ENCODE results near the gene MEA1.

Gene MEA1

GRCh38 chr6:43033496-43034189, 19.9 kb upstream of the MEA1 start:
- Histone ChIP-seq H3K4me1 (no peaks in the 10 kb centered on the region), H3K9me3 (no peaks in the 10 kb centered on the region), H3K36me3 (replicated peaks) (peaks cover 80% of the 10 kb centered on the region), H3K4me3 (no peak overlapping the region), H3K27me3 (ENCODE audit: low read depth) (no peaks in the 10 kb centered on the region)
- in situ Hi-C loops (cut with MboI; ENCODE audit: low sequenced_read_pairs): no loop called here
- no peak for DNase-seq (ENCODE audit: low spot score in 2 of 2)

- in situ Hi-C loops (cut with MboI; ENCODE audit: low sequenced_read_pairs): no loop called here
Observed at GRCh38 chr6:43032326-43032725, 18.6 kb upstream of the MEA1 start.

GRCh38 chr6:43029120-43029519, 15.4 kb upstream of the MEA1 start:
- H3K4me1 ChIP-seq: no peaks in the 10 kb centered on the region
- no peaks in the 10 kb centered on the region for H3K27me3 ChIP-seq (ENCODE audit: low read depth)
- no peak for DNase-seq (ENCODE audit: low spot score in 2 of 2)
- in situ Hi-C loops (cut with MboI; ENCODE audit: low sequenced_read_pairs): no loop called here
- H3K36me3 ChIP-seq (replicated peaks): peaks cover 87% of the 10 kb centered on the region
- H3K9me3 ChIP-seq: no peaks in the 10 kb centered on the region; the same call in 1 of the 2 replicates
- no peak overlapping the region for H3K4me3 ChIP-seq

More at GRCh38 chr6:43032326-43032725, 18.6 kb upstream of the MEA1 start:
- no peak for DNase-seq (ENCODE audit: low spot score in 2 of 2)
- Histone ChIP-seq H3K36me3 (replicated peaks) (peaks cover 80% of the 10 kb centered on the region), H3K9me3 (no peaks in the 10 kb centered on the region), H3K4me1 (no peaks in the 10 kb centered on the region), H3K4me3 (no peak overlapping the region), H3K27me3 (ENCODE audit: low read depth) (no peaks in the 10 kb centered on the region)

GRCh38 chr6:43026365-43026764, 12.6 kb upstream of the MEA1 start:
- no peaks in the 10 kb centered on the region; the same call in 1 of the 2 replicates for H3K9me3 ChIP-seq
- H3K4me1 ChIP-seq: peaks cover 4% of the 10 kb centered on the region; the same call in 1 of the 2 replicates
- H3K4me3 ChIP-seq: no peak overlapping the region
- peaks cover 70% of the 10 kb centered on the region for H3K36me3 ChIP-seq (replicated peaks)
- DNase-seq (ENCODE audit: low spot score in 2 of 2): no peak
- H3K27me3 ChIP-seq (ENCODE audit: low read depth): no peaks in the 10 kb centered on the region
- in situ Hi-C loops (cut with MboI; ENCODE audit: low sequenced_read_pairs): no loop called here

- Histone ChIP-seq H3K27me3 (ENCODE audit: low read depth) (no peaks in the 10 kb centered on the region), H3K4me1 (peaks cover 9% of the 10 kb centered on the region; the same call in 1 of the 2 replicates), H3K4me3 (no peak overlapping the region), H3K36me3 (replicated peaks) (peaks cover 55% of the 10 kb centered on the region), H3K9me3 (no peaks in the 10 kb centered on the region; the same call in 1 of the 2 replicates)
- in situ Hi-C loops (cut with MboI; ENCODE audit: low sequenced_read_pairs): no loop called here
- no peak for DNase-seq (ENCODE audit: low spot score in 2 of 2)
Observed at GRCh38 chr6:43024436-43024835, 10.7 kb upstream of the MEA1 start.

- H3K4me1 ChIP-seq: peaks cover 9% of the 10 kb centered on the region; the same call in 1 of the 2 replicates
- H3K36me3 ChIP-seq (replicated peaks): peaks cover 46% of the 10 kb centered on the region
- no peaks in the 10 kb centered on the region for H3K9me3 ChIP-seq
- peak within 1 kb of the TSS; percentile 88 for H3K4me3 ChIP-seq
- peak; percentile 39 to 87 for DNase-seq (ENCODE audit: low spot score in 2 of 2)
- H3K27me3 ChIP-seq (ENCODE audit: low read depth): no peaks in the 10 kb centered on the region
- in situ Hi-C loops (cut with MboI; ENCODE audit: low sequenced_read_pairs): no loop called here
Observed at GRCh38 chr6:43021270-43022047, 7.7 kb upstream of the MEA1 start, which contains the start of gene RRP36. Gene RRP36 (plus strand): TSS chr6:43021623. CDS start chr6:43021655, 32 bp downstream.

- H3K36me3 ChIP-seq (replicated peaks): peaks cover 40% of the 10 kb centered on the region
Observed at GRCh38 chr6:43020847-43021246, 7.1 kb upstream of the MEA1 start.

GRCh38 chr6:43020052-43020705, 6.4 kb upstream of the MEA1 start:
- H3K4me3 ChIP-seq: no peak overlapping the region
- no peaks in the 10 kb centered on the region for H3K27me3 ChIP-seq (ENCODE audit: low read depth)
- H3K4me1 ChIP-seq: peaks cover 9% of the 10 kb centered on the region; the same call in 1 of the 2 replicates
- in situ Hi-C loops (cut with MboI; ENCODE audit: low sequenced_read_pairs): no loop called here
- peaks cover 36% of the 10 kb centered on the region for H3K36me3 ChIP-seq (replicated peaks)
- H3K9me3 ChIP-seq: no peaks in the 10 kb centered on the region
- DNase-seq (ENCODE audit: low spot score in 2 of 2): no peak

More at GRCh38 chr6:43020847-43021246, 7.1 kb upstream of the MEA1 start:
- Histone ChIP-seq H3K4me3 (peak overlapping the region; percentile 88), H3K27me3 (ENCODE audit: low read depth) (no peaks in the 10 kb centered on the region), H3K9me3 (no peaks in the 10 kb centered on the region), H3K4me1 (peaks cover 9% of the 10 kb centered on the region; the same call in 1 of the 2 replicates)
- peak in 1 of 2 experiments; percentile 38 for DNase-seq (ENCODE audit: low spot score in 2 of 2)
- in situ Hi-C loops (cut with MboI; ENCODE audit: low sequenced_read_pairs): no loop called here

GRCh38 chr6:43019152-43019551, 5.4 kb upstream of the MEA1 start:
- peaks cover 29% of the 10 kb centered on the region for H3K36me3 ChIP-seq (replicated peaks)
- in situ Hi-C loops (cut with MboI; ENCODE audit: low sequenced_read_pairs): no loop called here
- DNase-seq (ENCODE audit: low spot score in 2 of 2): no peak
- H3K9me3 ChIP-seq: no peaks in the 10 kb centered on the region
- H3K27me3 ChIP-seq (ENCODE audit: low read depth): no peaks in the 10 kb centered on the region
- H3K4me1 ChIP-seq: peaks cover 9% of the 10 kb centered on the region; the same call in 1 of the 2 replicates
- H3K4me3 ChIP-seq: no peak overlapping the region

GRCh38 chr6:43016943-43017334, 3.2 kb upstream of the MEA1 start:
- no peaks in the 10 kb centered on the region for H3K27me3 ChIP-seq (ENCODE audit: low read depth)
- no peak overlapping the region for H3K4me3 ChIP-seq
- peaks cover 9% of the 10 kb centered on the region for H3K4me1 ChIP-seq
- in situ Hi-C loops (cut with MboI; ENCODE audit: low sequenced_read_pairs): no loop called here
- no peaks in the 10 kb centered on the region for H3K9me3 ChIP-seq
- DNase-seq (ENCODE audit: low spot score in 2 of 2): no peak
- H3K36me3 ChIP-seq (replicated peaks): peaks cover 25% of the 10 kb centered on the region

- no peak for DNase-seq (ENCODE audit: low spot score in 2 of 2)
- Histone ChIP-seq H3K27me3 (ENCODE audit: low read depth) (no peaks in the 10 kb centered on the region), H3K36me3 (replicated peaks) (peaks cover 31% of the 10 kb centered on the region), H3K9me3 (no peaks in the 10 kb centered on the region), H3K4me3 (no peak overlapping the region), H3K4me1 (peaks cover 9% of the 10 kb centered on the region)
- in situ Hi-C loops (cut with MboI; ENCODE audit: low sequenced_read_pairs): no loop called here
Observed at GRCh38 chr6:43016176-43016942, 2.6 kb upstream of the MEA1 start.

GRCh38 chr6:43014434-43014909, 726 bp upstream of the MEA1 start:
- H3K36me3 ChIP-seq (replicated peaks): peaks cover 46% of the 10 kb centered on the region
- peak overlapping the region; percentile 63 for H3K4me3 ChIP-seq

More at GRCh38 chr6:43014434-43014909, 726 bp upstream of the MEA1 start:
- no peaks in the 10 kb centered on the region for H3K9me3 ChIP-seq
- no peaks in the 10 kb centered on the region for H3K27me3 ChIP-seq (ENCODE audit: low read depth)
- H3K4me1 ChIP-seq: peaks cover 4% of the 10 kb centered on the region
- peak; percentile 19 to 23 for DNase-seq (ENCODE audit: low spot score in 2 of 2)
- in situ Hi-C loops (cut with MboI; ENCODE audit: low sequenced_read_pairs): no loop called here
